ENCODE data around the gene GRM7.
"Not testable (repeated sequence)": the region's sequence is repeated elsewhere in the genome, so short reads cannot be mapped to it uniquely, and the experiment has no call there.

Gene GRM7

GRCh38 chr3:6860954-6861624 is at the start of gene GRM7:
Gene GRM7 (plus strand): TSS chr3:6861115.
- DNase-seq = no peak

- no peak for DNase-seq
Measured at GRCh38 chr3:6821411-6821810, 39.5 kb upstream of the GRM7 start.

- no peak for DNase-seq
Measured at GRCh38 chr3:6825524-6825923, 35.4 kb upstream of the GRM7 start.

- DNase-seq = no peak
Measured at GRCh38 chr3:6827453-6827852, 33.5 kb upstream of the GRM7 start.

- no peak for DNase-seq
Measured at GRCh38 chr3:6844723-6845122, 16.2 kb upstream of the GRM7 start.

- no peak for DNase-seq
Measured at GRCh38 chr3:6854184-6854583, 6.7 kb upstream of the GRM7 start.

GRCh38 chr3:6857510-6857909 is 3.4 kb upstream of the GRM7 start:
- DNase-seq = no peak

- DNase-seq = no peak
Measured at GRCh38 chr3:6860149-6860953, 564 bp upstream of the GRM7 start.

- no peak for DNase-seq
Measured at GRCh38 chr3:6861625-6862000, 698 bp downstream of the GRM7 start.

- no peak for DNase-seq
Measured at GRCh38 chr3:6862041-6862879, 1.3 kb downstream of the GRM7 start.

- no peak for DNase-seq
Measured at GRCh38 chr3:6862880-6863195, 1.9 kb downstream of the GRM7 start.

- no peak for DNase-seq
Measured at GRCh38 chr3:6867269-6867668, 6.4 kb downstream of the GRM7 start.

GRCh38 chr3:6878731-6879130 is 17.8 kb downstream of the GRM7 start:
- no peak for DNase-seq

GRCh38 chr3:6912240-6912639 is 51.3 kb downstream of the GRM7 start:
- DNase-seq = no peak

GRCh38 chr3:6915898-6916297 is 55.0 kb downstream of the GRM7 start:
- DNase-seq = no peak

- no peak for DNase-seq
Measured at GRCh38 chr3:6921066-6921465, 60.2 kb downstream of the GRM7 start.

GRCh38 chr3:6921876-6922275 is 61.0 kb downstream of the GRM7 start:
- no peak for DNase-seq

GRCh38 chr3:6928064-6928463 is 67.1 kb downstream of the GRM7 start:
- DNase-seq = no peak

GRCh38 chr3:6929918-6930317 is 69.0 kb downstream of the GRM7 start:
- DNase-seq = no peak

- DNase-seq = not testable (repeated sequence)
Measured at GRCh38 chr3:6935418-6935817, 74.5 kb downstream of the GRM7 start.

- no peak for DNase-seq
Measured at GRCh38 chr3:6935970-6936369, 75.1 kb downstream of the GRM7 start.

GRCh38 chr3:6962801-6963200 is 101.9 kb downstream of the GRM7 start:
- no peak for DNase-seq

- DNase-seq = no peak
Measured at GRCh38 chr3:6965881-6966280, 105.0 kb downstream of the GRM7 start.

GRCh38 chr3:6971933-6972332 is 111.0 kb downstream of the GRM7 start:
- DNase-seq = no peak

All from stimulated activated CD4-positive, alpha-beta T cell treated with anti-CD3 and anti-CD28 coated beads, Interleukin-4, amount 100 ng/mL, for 4 hours (primary cell).